ENCODE data around the gene CCDC136.

Gene CCDC136

GRCh38 chr7:128833148-128833945 is 41.6 kb downstream of the CCDC136 start:
- DNase-seq: no peak

GRCh38 chr7:128833946-128834325 is 42.2 kb downstream of the CCDC136 start:
- no peak for DNase-seq

- no peak for DNase-seq
Observed at GRCh38 chr7:128835231-128835751, 43.5 kb downstream of the CCDC136 start.

GRCh38 chr7:128835790-128836641 is 44.2 kb downstream of the CCDC136 start:
- DNase-seq: no peak

- no peak for DNase-seq
Observed at GRCh38 chr7:128836729-128837348, 45.1 kb downstream of the CCDC136 start.

GRCh38 chr7:128837521-128837921 is 45.8 kb downstream of the CCDC136 start:
- DNase-seq: no peak

GRCh38 chr7:128838109-128838779 is 46.5 kb downstream of the CCDC136 start:
- DNase-seq: no peak

- no peak for DNase-seq
Observed at GRCh38 chr7:128838981-128839731, 47.4 kb downstream of the CCDC136 start.

GRCh38 chr7:128839751-128840177 is 48.0 kb downstream of the CCDC136 start:
- DNase-seq: no peak

GRCh38 chr7:128840326-128841170 is 48.8 kb downstream of the CCDC136 start:
- no peak for DNase-seq

GRCh38 chr7:128841171-128841690 is 49.5 kb downstream of the CCDC136 start:
- DNase-seq: peak; percentile 19

- DNase-seq: peak; percentile 60
Observed at GRCh38 chr7:128841921-128842673, 50.3 kb downstream of the CCDC136 start.

- DNase-seq: no peak
Observed at GRCh38 chr7:128842674-128843641, 51.2 kb downstream of the CCDC136 start.

GRCh38 chr7:128843938-128844621 is 52.3 kb downstream of the CCDC136 start:
- DNase-seq: no peak

GRCh38 chr7:128844777-128845311 is 53.1 kb downstream of the CCDC136 start:
- DNase-seq: no peak

- DNase-seq: no peak
Observed at GRCh38 chr7:128845475-128845874, 53.7 kb downstream of the CCDC136 start.

- no peak for DNase-seq
Observed at GRCh38 chr7:128845987-128846386, 54.2 kb downstream of the CCDC136 start.

Measured in CD4-positive, alpha-beta T cell treated with Interleukin-12 subunit alpha and Interleukin-12 subunit beta, for 1 hour (primary cell).